HepG2 (cell line): ENCODE results near the gene DNAI2. TPM values are rescaled to one million over a fixed set of nuclear protein-coding genes. Genes with fewer than 3 reads are reported as not detected.

Source experiments
- ATAC-seq: fragments of 200-7000 bp; cut with Tn5 transposase; 3 replicates; pipeline ENCODE4 v1.9.1; 2020; ENCODE audit warnings: mild to moderate bottlenecking, moderate library complexity
- BruUV-seq: library from RNA; stranded (reverse); fragments of 400-500 nt; replicated peaks from 2 replicates; lab custom pipeline; 2021; lab: Mats Ljungman, UMichigan
- CTCF ChIA-PET: fragments of 300-600 bp; formaldehyde crosslinking; extraction: SDS; loops from one replicate; lab custom pipeline; 2021; ENCODE audit warnings: low total read pairs, inconsistent platforms, low intra/inter-chr PET ratio; lab: Yijun Ruan, JAX
- POLR2A ChIA-PET: fragments of 350-600 bp; sonication (Branson Sonifier 250); formaldehyde crosslinking; loops from one replicate; lab custom pipeline; 2020; ENCODE audit warnings: antibody characterized with exemption, inconsistent platforms; lab: Yijun Ruan, JAX
- DNase-seq: peaks from one replicate; pipeline ENCODE4 v3.0.0-alpha.2; 2015; ENCODE audit warnings: low spot score
- FAIRE-seq: peaks from 3 replicates; lab custom pipeline; 2011; peaks lifted over from hg19 to GRCh38; lab: Jason Lieb, UNC
- H2AFZ ChIP-seq: one replicate; pipeline ENCODE4 v1.6.1; 2011; ENCODE audit warnings: low read length, inconsistent platforms
- H3K27ac ChIP-seq: fragments of 300-600 bp; 3 replicates; pipeline ENCODE4 v1.8.0; 2011; ENCODE audit warnings: mixed run types, mild to moderate bottlenecking, mixed read lengths, low read length, inconsistent platforms; ENCODE audit not compliant: insufficient read depth; ENCODE audit errors: extremely low read length
- H3K27me3 ChIP-seq, 2 experiments: fragments of 200-600 bp in 1 of 2; 2 replicates in 1 of 2; 3 replicates in 1 of 2; pipeline versions ENCODE4 v1.6.0 to v1.8.0; 2011; ENCODE audit warnings: low read length in 2 of 2, mild to moderate bottlenecking in 2 of 2, moderate library complexity in 2 of 2, inconsistent platforms in 1 of 2; ENCODE audit not compliant: insufficient read depth in 2 of 2, control insufficient read depth in 1 of 2
- H3K36me3 ChIP-seq, 2 experiments: fragments of 200-600 bp in 1 of 2; replicated peaks in 1 of 2; 2 replicates in 1 of 2; 3 replicates in 1 of 2; pipeline versions ENCODE4 v1.5.1 to v1.8.0; 2011; ENCODE audit warnings: low read length in 2 of 2, inconsistent platforms in 1 of 2; ENCODE audit not compliant: insufficient read depth in 2 of 2, control insufficient read depth in 1 of 2
- H3K4me1 ChIP-seq: 2 replicates; pipeline ENCODE4 v1.5.1; 2012; ENCODE audit warnings: low read length, inconsistent platforms; ENCODE audit not compliant: insufficient read depth
- H3K4me2 ChIP-seq: 2 replicates; pipeline ENCODE4 v1.6.0; 2011; ENCODE audit warnings: low read depth, low read length, inconsistent platforms
- H3K4me3 ChIP-seq, 3 experiments: fragments of 200-600 bp in 1 of 3; sonication (generic), shearing (Covaris generic) in 1 of 3; replicated peaks in 1 of 3; 2 replicates each; pipeline ENCODE4 v1.5.1; 2011 to 2016; ENCODE audit warnings: low read length in 3 of 3, inconsistent platforms in 2 of 3, low read depth in 2 of 3, mild to moderate bottlenecking in 2 of 3, control low read depth in 1 of 3, mixed read lengths in 1 of 3; ENCODE audit not compliant: insufficient read depth in 1 of 3
- H3K79me2 ChIP-seq: one replicate; pipeline ENCODE4 v1.6.1; 2011; ENCODE audit warnings: low read length, inconsistent platforms; ENCODE audit not compliant: insufficient read depth
- H3K9ac ChIP-seq: 2 replicates; pipeline ENCODE4 v1.6.0; 2011; ENCODE audit warnings: mild to moderate bottlenecking, low read depth, low read length, inconsistent platforms; ENCODE audit not compliant: insufficient read depth
- H3K9me3 ChIP-seq: 2 replicates; pipeline ENCODE4 v1.5.1; 2012; ENCODE audit warnings: mild to moderate bottlenecking, low read length
- H4K20me1 ChIP-seq: 2 replicates; pipeline ENCODE4 v1.6.0; 2011; ENCODE audit warnings: inconsistent platforms, mild to moderate bottlenecking, low read length, moderate library complexity; ENCODE audit not compliant: insufficient read depth
- FIP1L1 ChIP-seq: fragments of 200-400 bp; formaldehyde crosslinking; IDR thresholded peaks from 2 replicates; pipeline ENCODE4 v1.6.1; 2018; ENCODE audit warnings: low read depth, mild to moderate bottlenecking, low read length, moderate library complexity, borderline replicate concordance; ENCODE audit not compliant: insufficient read depth
- HOXD1 ChIP-seq: sonication (generic); formaldehyde crosslinking; IDR thresholded peaks from 2 replicates; pipeline ENCODE4 v1.5.0; 2020; ENCODE audit warnings: missing genetic modification reagents
- WGBS: methylation state at CpG from one replicate; pipeline ENCODE4 v1.1.6; 2017; ENCODE audit warnings: low lambda C conversion rate; 5-methylcytosine and 5-hydroxymethylcytosine counted together
- in situ Hi-C: cut with HindIII; loops from 2 replicates; pipeline ENCODE4 v1.10.0; 2017; ENCODE audit warnings: low pct_unique_long_range_greater_than_20kb; ENCODE audit not compliant: extremely low pct_ligation_motif_present
- intact Hi-C: fragments of 100-400 bp; cut with micrococcal nuclease; formaldehyde crosslinking; loops from one replicate; pipeline ENCODE4 v1.10.0; 2022; ENCODE audit not compliant: unreplicated experiment
- polyA plus RNA-seq, 8 experiments: library from polyadenylated mRNA; depleted of rRNA in 3 of 8; stranded (reverse) in 7 of 8; unstranded in 1 of 8; fragments of >200 nt; fragmentation: Illumina TruSeq in 4 of 8; extraction: Trizol in 4 of 8; gene quantifications; 2 replicates each; pipeline versions ENCODE4 v1.2.1 to v1.2.3, GENCODE V29; 2011 to 2016; ENCODE audit warnings: low read depth in 4 of 8, missing spikeins in 1 of 8, mixed read lengths in 1 of 8; ENCODE audit not compliant: insufficient read depth in 1 of 8
- total RNA-seq, 5 experiments: library from RNA; depleted of rRNA; stranded (reverse); fragments of >200 nt; fragmentation: Illumina TruSeq; extraction: Trizol; gene quantifications; 2 replicates each; pipeline ENCODE4 v1.2.3, GENCODE V29; 2016; ENCODE audit warnings: low read depth in 1 of 5
- TF ChIP-seq, protein P1 (sequence below): sonication (generic); formaldehyde crosslinking; IDR thresholded peaks from 2 replicates; pipeline ENCODE4 v1.5.0; 2020; ENCODE audit warnings: missing genetic modification reagents
- TF ChIP-seq, protein P2 (sequence below): IDR thresholded peaks from 2 replicates; pipeline ENCODE4 v1.6.1; 2012; ENCODE audit warnings: low read length, improper control_type of control experiment

The DNAI2 gene
- total and polyA plus RNA-seq, 2 of the 13 experiments (the other 11 are each of a cell fraction or from before 2014, with no cell fraction given): not detected

GRCh38 chr17:74303305-74303704, 29.3 kb downstream of the DNAI2 start:
- H3K27me3 ChIP-seq: peaks cover 8 to 17% of the 10 kb centered on the region in 2 experiments
- ATAC-seq (no peak), FAIRE-seq (no peak), DNase-seq (no peak)
- CTCF ChIA-PET: no interaction called here
- no peaks in the 10 kb centered on the region for H3K4me1 ChIP-seq
- H3K9me3 ChIP-seq: no peaks in the 10 kb centered on the region
- H3K36me3 ChIP-seq: no peaks in the 10 kb centered on the region
- no peaks in the 10 kb centered on the region for H4K20me1 ChIP-seq
- no TSS peak for BruUV-seq
- TF ChIP-seq FIP1L1 (no peak), HOXD1 (no peak)
- TF ChIP-seq, protein P1, sequence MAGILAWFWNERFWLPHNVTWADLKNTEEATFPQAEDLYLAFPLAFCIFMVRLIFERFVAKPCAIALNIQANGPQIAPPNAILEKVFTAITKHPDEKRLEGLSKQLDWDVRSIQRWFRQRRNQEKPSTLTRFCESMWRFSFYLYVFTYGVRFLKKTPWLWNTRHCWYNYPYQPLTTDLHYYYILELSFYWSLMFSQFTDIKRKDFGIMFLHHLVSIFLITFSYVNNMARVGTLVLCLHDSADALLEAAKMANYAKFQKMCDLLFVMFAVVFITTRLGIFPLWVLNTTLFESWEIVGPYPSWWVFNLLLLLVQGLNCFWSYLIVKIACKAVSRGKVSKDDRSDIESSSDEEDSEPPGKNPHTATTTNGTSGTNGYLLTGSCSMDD (CRISPR knock-in tag): no peak
- TF ChIP-seq, protein P2, sequence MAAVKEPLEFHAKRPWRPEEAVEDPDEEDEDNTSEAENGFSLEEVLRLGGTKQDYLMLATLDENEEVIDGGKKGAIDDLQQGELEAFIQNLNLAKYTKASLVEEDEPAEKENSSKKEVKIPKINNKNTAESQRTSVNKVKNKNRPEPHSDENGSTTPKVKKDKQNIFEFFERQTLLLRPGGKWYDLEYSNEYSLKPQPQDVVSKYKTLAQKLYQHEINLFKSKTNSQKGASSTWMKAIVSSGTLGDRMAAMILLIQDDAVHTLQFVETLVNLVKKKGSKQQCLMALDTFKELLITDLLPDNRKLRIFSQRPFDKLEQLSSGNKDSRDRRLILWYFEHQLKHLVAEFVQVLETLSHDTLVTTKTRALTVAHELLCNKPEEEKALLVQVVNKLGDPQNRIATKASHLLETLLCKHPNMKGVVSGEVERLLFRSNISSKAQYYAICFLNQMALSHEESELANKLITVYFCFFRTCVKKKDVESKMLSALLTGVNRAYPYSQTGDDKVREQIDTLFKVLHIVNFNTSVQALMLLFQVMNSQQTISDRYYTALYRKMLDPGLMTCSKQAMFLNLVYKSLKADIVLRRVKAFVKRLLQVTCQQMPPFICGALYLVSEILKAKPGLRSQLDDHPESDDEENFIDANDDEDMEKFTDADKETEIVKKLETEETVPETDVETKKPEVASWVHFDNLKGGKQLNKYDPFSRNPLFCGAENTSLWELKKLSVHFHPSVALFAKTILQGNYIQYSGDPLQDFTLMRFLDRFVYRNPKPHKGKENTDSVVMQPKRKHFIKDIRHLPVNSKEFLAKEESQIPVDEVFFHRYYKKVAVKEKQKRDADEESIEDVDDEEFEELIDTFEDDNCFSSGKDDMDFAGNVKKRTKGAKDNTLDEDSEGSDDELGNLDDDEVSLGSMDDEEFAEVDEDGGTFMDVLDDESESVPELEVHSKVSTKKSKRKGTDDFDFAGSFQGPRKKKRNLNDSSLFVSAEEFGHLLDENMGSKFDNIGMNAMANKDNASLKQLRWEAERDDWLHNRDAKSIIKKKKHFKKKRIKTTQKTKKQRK: no peak
- POLR2A ChIA-PET: interaction anchor here (0.7 kb wide), 1 partner anchor 8 kb away, joined by 3 read pairs; no protein-coding TSS in a partner anchor
- intact Hi-C loops (loop anchor here (10.0 kb wide), 1 partner anchor 191 kb away; no protein-coding TSS in a partner anchor), in situ Hi-C loops (loop anchor here (5.0 kb wide), 1 partner anchor 49 kb away; no protein-coding TSS in a partner anchor)
- no peak overlapping the region for H3K4me3 ChIP-seq
- no peaks in the 10 kb centered on the region for H3K79me2 ChIP-seq
- no peak overlapping the region for H3K4me2 ChIP-seq
- 51% methylated on average over 8 of the region's 8 CpGs for WGBS
- no peak overlapping the region for H3K27ac ChIP-seq
- H2AFZ ChIP-seq: no peak overlapping the region
- H3K9ac ChIP-seq: no peak overlapping the region
